Endometrial microvascular endothelial cells (primary cell): Measurements from ENCODE around the gene OGFOD2. TPM values are rescaled to one million over a fixed set of nuclear protein-coding genes. Genes with fewer than 3 reads are reported as not detected.
"Not testable (repeated sequence)": the region's sequence is repeated elsewhere in the genome, so short reads cannot be mapped to it uniquely, and the experiment has no call there.

Source experiments
- in situ Hi-C: cut with HindIII; loops from 2 replicates; pipeline ENCODE4 v1.10.0; 2017; ENCODE audit warnings: low sequenced_read_pairs, low pct_unique_long_range_greater_than_20kb; ENCODE audit errors: inconsistent ontology term
- total RNA-seq: library from RNA; depleted of rRNA; stranded (reverse); fragments of >200 nt; gene quantifications from one replicate; pipeline ENCODE4 v1.2.3, GENCODE V29; 2015; ENCODE audit errors: inconsistent ontology term

OGFOD2 gene
- total RNA-seq, 1 donor from 2014 or later, result 14.7 TPM

DNA sequence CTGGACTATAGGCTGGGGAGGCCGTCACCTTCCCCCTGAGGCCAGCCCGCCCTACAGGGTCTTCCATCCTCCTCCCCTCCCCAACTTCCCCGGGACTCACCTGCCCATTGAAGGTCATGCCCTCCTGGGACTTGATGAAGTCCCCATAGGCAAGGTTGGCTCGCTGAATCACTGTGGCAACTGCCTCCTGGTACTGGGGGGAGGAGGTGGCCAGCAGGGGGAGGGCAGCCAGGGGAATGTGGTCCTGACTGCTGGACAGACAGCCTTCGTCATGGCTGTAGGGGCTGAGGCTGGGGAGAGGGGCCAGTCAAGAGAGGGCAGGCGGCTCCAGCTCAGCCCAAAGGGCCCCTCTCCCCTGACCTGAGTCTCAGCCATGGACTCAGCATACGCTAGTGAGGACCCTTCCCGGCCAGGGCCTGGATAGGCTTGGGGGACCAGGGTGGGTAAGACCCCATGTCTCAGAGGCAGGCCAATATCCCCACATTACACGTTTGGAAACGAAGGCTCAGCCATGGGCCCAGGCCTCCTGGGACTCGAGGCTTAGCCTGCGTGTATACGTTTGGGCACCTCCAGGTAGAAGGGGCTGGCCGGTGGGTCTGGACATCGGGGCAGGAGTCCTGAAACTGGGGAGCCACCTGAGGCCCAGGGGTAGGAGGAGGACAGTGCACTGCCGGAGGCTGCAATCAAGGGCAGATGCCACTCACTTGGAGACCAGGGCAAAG lies 21.7 kb downstream of the OGFOD2 start:
- in situ Hi-C loops, result no loop called here

DNA sequence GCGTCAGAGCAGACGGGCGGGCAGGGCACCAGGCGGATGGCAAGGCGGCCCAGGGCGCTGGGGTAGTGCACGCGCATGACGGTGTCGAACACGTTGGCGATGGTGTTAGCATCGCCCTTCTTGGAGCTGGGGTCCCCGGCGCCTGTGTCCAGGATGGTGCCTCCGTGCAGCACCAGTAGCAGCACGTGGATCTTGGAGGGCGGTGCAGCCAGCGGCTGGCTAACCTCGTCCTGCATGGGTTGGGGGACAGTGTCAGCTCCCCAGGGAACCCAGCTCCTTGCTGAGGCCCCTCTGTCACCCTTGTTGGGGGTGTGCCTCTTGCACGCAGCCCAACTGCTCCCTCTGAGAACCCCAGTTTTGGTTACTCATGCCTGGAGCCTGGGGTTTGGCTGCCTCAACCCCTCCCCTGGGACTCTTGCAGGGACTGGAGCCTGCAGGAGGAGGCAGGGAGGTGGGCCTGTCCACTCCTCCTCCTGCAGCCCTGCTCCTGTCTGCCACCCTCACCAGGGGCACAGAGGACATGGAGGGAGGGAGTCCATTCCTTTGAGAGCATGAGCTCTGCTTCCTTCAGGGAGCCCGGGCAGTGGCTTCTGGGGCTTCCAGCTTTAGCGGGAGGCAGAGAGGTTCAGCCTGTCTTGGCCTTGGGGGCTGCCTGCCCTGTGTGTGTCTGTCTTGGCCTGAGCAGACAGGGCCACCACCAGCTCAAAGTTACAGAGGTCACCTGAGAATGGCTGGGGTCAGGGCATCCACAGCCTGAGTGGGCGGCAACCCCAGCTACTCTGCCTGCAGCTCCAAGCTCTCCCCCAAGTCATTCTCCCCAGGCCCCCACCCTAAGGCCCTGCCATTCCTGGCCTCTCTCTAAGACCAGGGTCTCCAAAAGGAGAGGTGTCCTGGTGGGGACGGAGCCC lies 22.6 kb downstream of the OGFOD2 start:
- in situ Hi-C loops, result no loop called here

DNA sequence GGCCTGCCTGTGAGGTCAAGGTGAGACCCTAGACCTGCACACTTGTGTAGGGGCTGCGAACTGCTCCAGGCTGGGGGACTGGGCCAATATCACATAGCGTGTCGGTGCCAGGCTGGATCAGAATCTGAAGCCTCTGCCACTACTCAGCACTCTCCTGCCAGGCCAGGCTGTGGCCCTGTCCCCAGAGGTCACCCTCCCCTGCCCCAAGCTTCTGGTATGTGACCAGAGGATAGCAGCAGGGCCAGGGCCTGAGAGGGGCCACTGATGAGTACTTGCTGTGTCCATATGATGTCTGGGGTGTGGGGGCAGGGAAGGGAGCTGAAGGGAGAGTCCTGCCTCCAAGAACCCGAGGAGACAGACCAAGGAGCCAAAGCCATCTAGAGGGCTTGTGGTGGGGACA lies 23.3 kb downstream of the OGFOD2 start:
- in situ Hi-C loops, result no loop called here

DNA sequence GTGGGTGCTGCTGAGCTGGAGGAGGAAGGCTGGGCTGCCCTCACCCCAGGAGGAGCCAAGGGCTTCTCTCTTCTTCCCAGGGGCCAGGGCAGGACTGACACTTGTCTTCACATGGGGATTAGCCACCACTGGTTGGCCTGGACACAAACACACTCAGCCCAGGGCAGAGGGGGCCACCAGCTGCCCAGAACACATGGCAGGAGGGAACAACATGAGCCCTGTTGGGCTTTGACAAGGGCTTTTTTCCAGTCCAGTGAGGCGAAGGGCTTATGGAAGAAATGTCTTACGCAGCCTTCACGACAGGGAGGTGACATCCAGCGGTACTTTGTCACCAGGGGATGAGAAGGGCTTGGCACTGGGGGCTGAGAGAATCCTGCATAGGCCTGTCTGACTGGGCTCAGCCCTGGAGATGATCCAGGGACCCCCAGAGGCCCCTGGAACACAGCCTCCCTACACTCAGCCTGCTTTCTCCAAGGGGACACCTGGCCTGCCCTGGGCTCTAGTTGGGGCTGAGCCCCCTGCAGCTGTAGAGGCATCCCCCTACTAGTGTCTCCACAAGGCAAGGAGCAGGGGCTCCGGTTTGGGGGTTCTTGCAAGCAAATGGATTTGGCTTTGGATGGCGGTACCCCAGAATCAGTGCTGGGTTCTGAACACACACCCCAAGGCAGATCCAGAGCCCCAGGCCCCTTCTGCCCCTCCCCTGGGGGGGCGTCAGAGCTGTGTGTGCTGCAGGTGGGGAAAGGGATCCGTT lies 24.3 kb downstream of the OGFOD2 start:
- in situ Hi-C loops, result no loop called here

DNA sequence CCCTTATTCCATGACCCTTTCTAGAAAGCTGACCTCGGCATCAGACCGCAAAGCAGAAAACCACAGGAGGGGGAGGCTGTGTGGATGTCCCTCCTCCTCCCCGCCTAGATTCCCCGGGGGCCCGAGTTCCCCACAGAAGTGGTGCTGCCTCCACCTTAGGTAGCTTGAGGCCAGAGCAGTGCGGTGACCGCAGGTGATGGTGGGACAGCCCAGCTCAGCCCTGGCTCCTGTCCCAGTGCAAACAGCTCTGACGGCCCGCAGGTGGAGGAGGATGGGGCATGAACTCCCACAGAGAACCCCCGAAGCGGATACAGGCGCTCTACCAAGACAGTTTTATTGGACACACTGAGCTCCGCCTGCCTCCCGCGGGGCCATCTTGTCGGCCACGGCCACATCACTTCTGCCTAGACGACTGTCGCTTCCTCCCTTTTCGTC lies 25.0 kb downstream of the OGFOD2 start:
- in situ Hi-C loops, result no loop called here

DNA sequence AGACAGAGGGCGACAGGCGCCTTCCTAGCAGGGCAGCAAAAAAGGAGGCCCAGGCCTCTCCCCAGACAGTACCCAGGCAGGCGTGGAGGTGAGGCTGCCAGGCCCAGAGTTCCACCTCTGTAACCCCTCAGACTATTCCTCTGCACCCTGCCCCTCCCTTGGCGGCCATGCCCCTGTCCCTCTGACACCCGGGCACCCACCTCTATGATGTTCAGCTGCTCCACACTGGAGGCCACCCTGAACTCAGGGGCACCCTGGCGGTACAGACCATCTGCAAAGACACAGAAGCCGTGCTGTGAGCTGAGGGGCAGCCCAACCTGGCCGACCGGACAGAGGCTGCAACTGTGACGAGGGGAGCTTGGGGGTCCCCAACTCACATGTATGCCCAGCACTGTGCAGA lies 25.5 kb downstream of the OGFOD2 start:
- in situ Hi-C loops, result no loop called here

DNA sequence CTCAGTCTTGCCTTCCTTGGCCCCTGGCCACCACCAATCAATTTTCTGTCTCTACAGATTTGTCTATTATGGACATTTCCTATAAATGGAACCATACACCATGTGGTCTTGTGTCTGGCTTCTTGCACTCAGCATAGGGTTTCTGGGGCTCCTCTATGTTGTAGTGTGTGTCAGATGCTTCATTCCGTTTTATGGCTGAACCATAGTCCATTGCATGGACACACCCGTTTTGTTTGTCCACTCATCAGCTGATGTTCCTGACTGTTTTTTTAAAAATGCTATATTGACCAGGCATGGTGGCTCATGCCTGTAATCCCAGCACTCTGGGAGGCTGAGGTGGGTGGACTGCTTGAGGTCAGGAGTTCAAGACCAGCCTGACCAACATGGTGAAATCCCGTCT lies 26.4 kb downstream of the OGFOD2 start:
- in situ Hi-C loops, result no loop called here

DNA sequence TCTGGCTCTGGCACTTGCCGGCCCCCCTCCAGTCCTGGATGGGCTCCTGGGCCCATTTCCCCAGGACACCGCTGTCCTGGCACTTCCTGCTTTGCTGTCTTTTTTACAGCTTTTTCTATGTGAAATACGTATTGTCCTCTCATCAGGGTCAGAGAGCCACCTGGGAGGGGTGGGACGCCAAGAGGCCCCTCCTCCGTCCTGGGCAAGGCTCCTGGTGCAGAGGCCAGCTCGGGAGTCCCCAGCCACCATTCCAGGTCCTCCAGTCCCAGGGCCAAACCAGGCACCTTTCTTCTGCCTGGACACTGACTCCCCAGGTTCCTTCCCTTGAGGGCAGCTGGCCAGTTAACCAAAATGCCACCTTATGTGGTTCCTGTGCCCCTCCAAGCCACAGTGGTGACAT lies 28.2 kb downstream of the OGFOD2 start:
- in situ Hi-C loops, result no loop called here

DNA sequence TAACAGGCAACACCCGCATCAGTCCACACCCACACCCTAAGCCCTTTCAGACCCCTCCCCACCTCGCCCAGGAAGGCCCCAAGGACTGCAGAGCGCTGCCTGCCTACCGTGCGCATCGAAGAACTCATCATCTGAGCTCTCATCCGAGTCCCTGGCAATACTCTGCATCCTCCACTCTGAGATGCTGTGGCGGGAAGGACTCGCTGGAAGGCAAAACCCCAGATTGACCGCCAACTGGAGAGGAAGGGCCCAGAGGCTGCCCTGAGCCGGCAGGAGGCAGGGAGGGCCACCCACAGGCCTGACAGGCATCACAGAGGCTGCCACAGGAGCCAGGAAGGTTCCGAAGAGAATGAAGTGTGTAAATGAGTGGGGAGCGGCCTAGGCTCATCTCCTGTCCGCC lies 29.2 kb downstream of the OGFOD2 start:
- in situ Hi-C loops, result no loop called here

DNA sequence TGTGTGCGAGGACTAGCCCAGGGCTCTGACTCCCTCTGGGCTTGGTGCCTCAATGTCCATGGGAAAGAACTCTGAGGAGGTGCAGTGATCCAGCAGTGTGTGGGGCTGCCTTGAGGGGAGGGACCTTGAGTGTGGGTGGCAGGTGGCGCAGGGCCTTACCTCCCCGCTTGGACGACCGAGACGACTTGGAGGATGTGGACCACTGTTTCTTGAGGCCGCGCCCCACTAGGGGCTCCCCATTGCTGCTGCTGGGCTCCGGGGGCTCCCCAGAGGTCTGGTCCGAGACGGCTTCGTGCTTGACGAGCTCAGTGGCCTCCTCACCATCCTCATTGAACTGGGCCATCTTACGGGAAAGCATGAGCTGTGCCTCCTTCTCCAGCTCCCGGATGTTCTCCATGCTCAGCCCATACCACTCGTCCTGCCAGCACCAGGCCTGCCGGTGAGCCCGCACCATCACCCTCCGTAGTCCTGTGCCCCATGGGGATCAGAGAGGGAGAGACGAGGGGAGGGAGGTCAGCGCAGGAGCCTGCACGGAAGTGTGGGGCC lies 30.1 kb downstream of the OGFOD2 start:
- in situ Hi-C loops, result no loop called here

DNA sequence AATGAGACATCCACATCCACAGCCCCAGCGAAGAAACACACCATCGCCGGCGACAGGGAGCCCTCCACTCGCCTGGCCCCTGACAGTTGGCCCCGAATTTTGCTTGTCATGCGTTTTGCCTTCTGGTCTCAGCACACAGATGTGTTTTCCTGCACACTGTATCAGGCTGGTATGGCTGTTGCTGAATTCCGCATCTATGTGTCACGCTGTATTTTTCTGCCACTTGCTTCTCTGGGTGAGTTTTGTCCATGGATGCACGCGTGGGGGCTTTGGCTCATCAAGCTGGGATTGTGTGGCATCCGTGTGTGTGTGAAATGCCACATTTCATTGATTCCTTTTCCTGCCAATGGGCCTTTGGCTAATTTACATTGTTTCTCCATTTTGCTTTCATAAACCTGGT lies 31.9 kb downstream of the OGFOD2 start:
- in situ Hi-C loops, result no loop called here

DNA sequence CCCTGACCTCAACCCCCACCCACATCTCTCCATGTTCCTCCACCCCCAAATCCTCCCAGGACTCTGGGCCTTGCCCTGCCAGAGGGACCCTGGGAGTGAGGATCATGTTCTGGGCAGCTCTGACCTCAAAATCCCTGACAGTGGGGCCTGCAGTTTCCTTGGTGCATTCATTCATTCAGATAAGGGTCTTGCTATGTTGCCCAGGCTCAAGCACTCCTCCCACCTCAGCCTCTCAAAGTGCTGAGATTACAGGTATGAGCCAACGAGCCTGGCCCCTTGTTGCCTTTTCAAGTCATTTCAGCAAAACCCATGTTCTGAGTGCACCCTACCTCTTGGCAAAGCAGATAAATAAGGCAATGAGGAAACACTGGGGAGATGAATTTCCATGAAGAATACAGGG lies 35.1 kb downstream of the OGFOD2 start:
- in situ Hi-C loops, result no loop called here

DNA sequence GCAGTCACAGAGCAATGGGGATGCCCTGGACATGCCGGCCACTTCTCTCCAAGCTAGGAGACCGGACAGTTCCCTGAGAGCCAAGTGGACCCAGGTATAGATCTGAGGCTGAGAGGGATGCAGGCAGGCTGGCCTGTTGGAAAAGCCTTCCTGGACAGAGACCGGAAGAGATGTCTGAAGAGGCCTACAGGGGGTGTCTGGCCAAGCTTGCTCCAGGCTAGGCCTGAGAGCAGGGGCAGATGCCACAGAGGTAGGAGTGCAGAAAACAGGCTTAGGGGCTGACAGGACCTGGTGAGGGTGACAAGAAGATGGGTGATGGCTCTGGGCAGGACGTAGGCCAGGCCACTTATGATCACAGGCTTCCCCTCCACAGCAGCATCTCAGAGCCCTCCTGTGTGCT lies 35.6 kb downstream of the OGFOD2 start:
- in situ Hi-C loops, result no loop called here

DNA sequence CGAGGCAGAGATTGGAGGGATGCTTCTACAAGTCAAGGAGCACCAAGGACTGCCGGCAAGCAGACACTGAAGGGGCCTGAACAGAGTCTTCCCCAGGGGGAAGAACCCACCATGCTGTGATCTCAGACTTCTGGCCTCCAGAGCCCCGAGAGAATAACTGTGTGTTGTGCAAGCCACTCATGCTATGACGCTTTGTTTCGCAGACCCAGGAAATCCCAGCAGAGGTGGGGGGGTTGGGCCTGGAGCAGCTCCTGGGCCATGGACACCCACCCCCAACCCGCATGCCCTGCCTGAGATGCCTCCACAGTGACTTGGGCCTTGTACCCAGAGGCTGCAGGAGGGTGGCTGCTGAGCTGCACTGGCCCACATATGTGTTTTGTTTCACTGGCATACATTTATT lies 36.7 kb downstream of the OGFOD2 start:
- in situ Hi-C loops, result no loop called here

DNA sequence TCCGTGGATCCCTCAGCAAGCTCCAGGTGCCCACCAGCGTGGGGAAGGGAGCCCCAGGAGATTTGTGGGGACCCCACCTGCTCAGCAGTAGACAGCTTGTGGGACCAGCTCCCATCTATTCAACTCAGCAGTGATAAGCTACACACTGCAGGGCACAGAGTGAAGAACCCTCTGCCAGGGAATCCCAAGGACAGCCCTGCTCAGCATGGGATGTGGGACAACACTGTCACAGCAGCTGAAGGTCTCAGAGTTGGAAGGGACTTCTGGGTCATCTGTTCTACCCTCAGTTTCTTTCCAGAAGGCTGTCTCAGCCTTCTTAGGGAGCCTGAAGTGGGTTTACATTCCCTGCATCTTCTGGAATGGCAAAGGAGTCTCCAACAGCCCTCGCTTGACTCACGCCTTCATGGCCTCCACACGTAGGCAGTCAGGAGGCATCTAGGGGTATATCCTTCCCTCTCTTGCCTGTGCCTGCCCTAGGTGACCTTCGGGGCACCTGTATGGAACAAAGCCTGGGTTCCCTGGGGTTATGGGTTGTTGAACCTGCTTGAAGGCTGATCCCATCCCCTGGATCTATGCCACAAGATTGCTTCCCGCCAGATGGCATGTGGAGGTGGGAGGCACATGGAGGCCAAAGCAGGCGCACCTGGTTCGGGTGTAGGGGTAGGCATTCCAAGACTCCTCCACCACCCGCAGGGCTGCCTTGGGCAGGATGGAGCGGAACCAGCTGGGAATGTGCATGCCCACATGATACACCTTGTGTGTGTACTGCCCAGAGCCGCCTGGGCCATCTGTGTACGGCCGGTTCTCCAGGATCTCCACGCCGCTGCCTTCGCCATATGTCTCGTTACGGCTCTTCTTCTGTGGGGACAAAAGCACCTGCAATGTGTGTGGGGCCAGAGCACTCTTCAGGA lies 38.4 kb downstream of the OGFOD2 start:
- in situ Hi-C loops, result no loop called here

DNA sequence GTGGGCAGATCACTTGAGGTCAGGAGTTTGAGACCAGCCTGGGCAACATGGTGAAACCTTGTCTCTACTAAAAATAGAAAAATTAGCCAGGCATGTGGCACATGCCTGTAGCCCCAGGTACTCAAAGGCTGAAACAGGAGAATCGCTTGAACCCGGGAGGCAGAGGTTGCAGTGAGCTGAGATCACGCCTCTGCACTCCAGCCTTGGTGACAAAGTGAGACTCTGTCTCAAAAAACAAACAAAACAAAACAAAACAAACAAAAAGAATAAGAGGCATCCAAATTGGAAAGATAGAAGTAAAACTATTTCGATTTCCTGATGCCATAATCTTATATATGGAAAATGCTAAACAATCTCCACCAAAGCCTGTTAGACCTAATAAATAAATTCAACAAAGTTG lies 39.4 kb downstream of the OGFOD2 start:
- in situ Hi-C loops, result not testable (repeated sequence)

DNA sequence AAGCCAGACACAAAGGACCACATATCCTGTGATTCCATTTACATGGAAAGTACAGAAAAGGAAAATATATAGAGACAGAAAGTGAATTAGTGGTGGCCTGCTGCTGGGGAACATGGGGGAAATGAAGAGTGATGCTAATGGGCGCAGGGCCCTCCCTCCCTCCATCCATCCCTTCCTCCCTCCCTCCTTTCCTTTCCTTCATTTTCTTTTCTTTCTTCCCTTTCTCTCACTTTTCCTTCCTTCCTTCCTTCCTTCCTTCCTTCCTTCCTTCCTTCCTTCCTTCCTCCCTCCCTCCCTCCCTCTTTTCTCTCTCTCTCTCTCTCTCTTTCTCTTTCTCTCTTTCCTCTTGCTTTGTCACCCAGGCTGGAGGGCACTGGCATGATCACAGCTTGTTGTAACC lies 42.7 kb downstream of the OGFOD2 start:
- in situ Hi-C loops, result no loop called here

DNA sequence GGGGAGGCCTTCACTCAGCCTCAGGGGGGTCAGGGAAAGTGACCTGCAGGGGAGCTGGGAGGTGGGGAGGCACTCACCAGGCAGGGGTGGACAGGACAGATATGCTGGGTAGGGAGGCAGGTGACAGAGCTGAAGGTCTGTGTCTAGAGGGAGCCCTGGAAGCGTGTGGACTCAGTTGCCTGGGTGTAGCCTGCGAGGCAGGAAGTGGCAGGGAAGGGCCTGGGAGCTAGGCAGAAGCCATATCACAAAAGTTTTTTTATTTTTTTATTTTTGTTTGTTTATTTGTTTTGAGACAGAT lies 44.7 kb downstream of the OGFOD2 start:
- in situ Hi-C loops, result no loop called here
